ENCODE results near the gene PCYT2. TPM values are rescaled to one million over a fixed set of nuclear protein-coding genes. Genes with fewer than 3 reads are reported as not detected.
A peak's percentile ranks its signal among the peaks of the same experiment; 100 is the strongest.

The PCYT2 gene
- total and polyA plus RNA-seq, 10 of the 15 experiments (the other 5 are each of a cell fraction or from before 2014, with no cell fraction given) = 0.63 to 72.0 (median 45.0) TPM

- TF ChIP-seq, protein P1, sequence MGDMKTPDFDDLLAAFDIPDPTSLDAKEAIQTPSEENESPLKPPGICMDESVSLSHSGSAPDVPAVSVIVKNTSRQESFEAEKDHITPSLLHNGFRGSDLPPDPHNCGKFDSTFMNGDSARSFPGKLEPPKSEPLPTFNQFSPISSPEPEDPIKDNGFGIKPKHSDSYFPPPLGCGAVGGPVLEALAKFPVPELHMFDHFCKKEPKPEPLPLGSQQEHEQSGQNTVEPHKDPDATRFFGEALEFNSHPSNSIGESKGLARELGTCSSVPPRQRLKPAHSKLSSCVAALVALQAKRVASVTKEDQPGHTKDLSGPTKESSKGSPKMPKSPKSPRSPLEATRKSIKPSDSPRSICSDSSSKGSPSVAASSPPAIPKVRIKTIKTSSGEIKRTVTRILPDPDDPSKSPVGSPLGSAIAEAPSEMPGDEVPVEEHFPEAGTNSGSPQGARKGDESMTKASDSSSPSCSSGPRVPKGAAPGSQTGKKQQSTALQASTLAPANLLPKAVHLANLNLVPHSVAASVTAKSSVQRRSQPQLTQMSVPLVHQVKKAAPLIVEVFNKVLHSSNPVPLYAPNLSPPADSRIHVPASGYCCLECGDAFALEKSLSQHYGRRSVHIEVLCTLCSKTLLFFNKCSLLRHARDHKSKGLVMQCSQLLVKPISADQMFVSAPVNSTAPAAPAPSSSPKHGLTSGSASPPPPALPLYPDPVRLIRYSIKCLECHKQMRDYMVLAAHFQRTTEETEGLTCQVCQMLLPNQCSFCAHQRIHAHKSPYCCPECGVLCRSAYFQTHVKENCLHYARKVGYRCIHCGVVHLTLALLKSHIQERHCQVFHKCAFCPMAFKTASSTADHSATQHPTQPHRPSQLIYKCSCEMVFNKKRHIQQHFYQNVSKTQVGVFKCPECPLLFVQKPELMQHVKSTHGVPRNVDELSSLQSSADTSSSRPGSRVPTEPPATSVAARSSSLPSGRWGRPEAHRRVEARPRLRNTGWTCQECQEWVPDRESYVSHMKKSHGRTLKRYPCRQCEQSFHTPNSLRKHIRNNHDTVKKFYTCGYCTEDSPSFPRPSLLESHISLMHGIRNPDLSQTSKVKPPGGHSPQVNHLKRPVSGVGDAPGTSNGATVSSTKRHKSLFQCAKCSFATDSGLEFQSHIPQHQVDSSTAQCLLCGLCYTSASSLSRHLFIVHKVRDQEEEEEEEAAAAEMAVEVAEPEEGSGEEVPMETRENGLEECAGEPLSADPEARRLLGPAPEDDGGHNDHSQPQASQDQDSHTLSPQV (IDR thresholded peaks at IDR 0.05) = peak; percentile 94
- TF ChIP-seq WRNIP1 (IDR thresholded peaks at IDR 0.05; ENCODE audit: borderline replicate concordance, low read depth, low read length) (no peak), HCFC1 (IDR thresholded peaks at IDR 0.05; ENCODE audit: low read length) (no peak), TAF1 (IDR thresholded peaks at IDR 0.05; ENCODE audit: borderline replicate concordance, low read depth, low read length) (no peak), JUND (IDR thresholded peaks at IDR 0.05; ENCODE audit: low read depth, low read length) (no peak), BRCA1 (IDR thresholded peaks at IDR 0.05; ENCODE audit: low read depth, low read length) (no peak), SP1 (IDR thresholded peaks at IDR 0.05; ENCODE audit: low read depth, low read length) (no peak), RELA (IDR thresholded peaks at IDR 0.05; ENCODE audit: borderline replicate concordance, partially characterized antibody) (peak; percentile 69), HDAC6 (IDR thresholded peaks at IDR 0.05; ENCODE audit: unreplicated experiment) (no peak), ZZZ3 (IDR thresholded peaks at IDR 0.05; ENCODE audit: control insufficient read depth, insufficient read length, low read depth) (no peak), RELB (IDR thresholded peaks at IDR 0.05; ENCODE audit: low read depth) (no peak), ATF7 (IDR thresholded peaks at IDR 0.05; ENCODE audit: low read depth) (no peak), CEBPB (IDR thresholded peaks at IDR 0.05; ENCODE audit: borderline replicate concordance in 1 of 2, low read depth in 2 of 2, low read length in 2 of 2) (no peak), NRF1 (conservative IDR thresholded peaks at IDR 0.05; ENCODE audit: low read depth, low read length) (no peak), PML (IDR thresholded peaks at IDR 0.05; ENCODE audit: low read length) (no peak), CHD2 (IDR thresholded peaks at IDR 0.05; ENCODE audit: borderline replicate concordance, low read depth, low read length) (no peak)
- TF ChIP-seq, protein P2, sequence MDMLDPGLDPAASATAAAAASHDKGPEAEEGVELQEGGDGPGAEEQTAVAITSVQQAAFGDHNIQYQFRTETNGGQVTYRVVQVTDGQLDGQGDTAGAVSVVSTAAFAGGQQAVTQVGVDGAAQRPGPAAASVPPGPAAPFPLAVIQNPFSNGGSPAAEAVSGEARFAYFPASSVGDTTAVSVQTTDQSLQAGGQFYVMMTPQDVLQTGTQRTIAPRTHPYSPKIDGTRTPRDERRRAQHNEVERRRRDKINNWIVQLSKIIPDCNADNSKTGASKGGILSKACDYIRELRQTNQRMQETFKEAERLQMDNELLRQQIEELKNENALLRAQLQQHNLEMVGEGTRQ (IDR thresholded peaks at IDR 0.05; ENCODE audit: borderline replicate concordance, low read depth, low read length) = no peak
- TF ChIP-seq, protein P3, sequence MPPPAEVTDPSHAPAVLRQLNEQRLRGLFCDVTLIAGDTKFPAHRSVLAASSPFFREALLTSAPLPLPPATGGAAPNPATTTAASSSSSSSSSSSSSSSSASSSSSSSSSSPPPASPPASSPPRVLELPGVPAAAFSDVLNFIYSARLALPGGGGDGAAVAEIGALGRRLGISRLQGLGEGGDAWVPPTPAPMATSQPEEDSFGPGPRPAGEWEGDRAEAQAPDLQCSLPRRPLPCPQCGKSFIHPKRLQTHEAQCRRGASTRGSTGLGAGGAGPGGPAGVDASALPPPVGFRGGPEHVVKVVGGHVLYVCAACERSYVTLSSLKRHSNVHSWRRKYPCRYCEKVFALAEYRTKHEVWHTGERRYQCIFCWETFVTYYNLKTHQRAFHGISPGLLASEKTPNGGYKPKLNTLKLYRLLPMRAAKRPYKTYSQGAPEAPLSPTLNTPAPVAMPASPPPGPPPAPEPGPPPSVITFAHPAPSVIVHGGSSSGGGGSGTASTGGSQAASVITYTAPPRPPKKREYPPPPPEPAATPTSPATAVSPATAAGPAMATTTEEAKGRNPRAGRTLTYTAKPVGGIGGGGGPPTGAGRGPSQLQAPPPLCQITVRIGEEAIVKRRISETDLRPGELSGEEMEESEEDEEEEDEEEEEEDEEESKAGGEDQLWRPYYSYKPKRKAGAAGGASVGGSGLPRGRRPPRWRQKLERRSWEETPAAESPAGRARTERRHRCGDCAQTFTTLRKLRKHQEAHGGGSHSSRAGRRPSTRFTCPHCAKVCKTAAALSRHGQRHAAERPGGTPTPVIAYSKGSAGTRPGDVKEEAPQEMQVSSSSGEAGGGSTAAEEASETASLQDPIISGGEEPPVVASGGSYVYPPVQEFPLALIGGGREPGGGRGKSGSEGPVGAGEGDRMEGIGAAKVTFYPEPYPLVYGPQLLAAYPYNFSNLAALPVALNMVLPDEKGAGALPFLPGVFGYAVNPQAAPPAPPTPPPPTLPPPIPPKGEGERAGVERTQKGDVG (CRISPR knock-in tag; IDR thresholded peaks at IDR 0.05) = no peak
- TF ChIP-seq, protein P4, sequence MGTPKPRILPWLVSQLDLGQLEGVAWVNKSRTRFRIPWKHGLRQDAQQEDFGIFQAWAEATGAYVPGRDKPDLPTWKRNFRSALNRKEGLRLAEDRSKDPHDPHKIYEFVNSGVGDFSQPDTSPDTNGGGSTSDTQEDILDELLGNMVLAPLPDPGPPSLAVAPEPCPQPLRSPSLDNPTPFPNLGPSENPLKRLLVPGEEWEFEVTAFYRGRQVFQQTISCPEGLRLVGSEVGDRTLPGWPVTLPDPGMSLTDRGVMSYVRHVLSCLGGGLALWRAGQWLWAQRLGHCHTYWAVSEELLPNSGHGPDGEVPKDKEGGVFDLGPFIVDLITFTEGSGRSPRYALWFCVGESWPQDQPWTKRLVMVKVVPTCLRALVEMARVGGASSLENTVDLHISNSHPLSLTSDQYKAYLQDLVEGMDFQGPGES (IDR thresholded peaks at IDR 0.05) = no peak
Measured at GRCh38 chr17:81959362-81960129, 48.3 kb upstream of the PCYT2 start (continued).

Measured in GM12878 (cell line).